Endothelial cell of umbilical vein (primary cell): ENCODE data around the gene NR1H4.

Experiments used
- CTCF ChIP-seq, 2 donors: IDR thresholded peaks; 1 replicate in 1 of 2; 2 replicates in 1 of 2; pipeline ENCODE4 v1.5.1; 2011; ENCODE audit warnings: low read length in 2 of 2, mild to moderate bottlenecking in 2 of 2, moderate library complexity in 2 of 2, control low read depth in 1 of 2, inconsistent platforms in 1 of 2, low read depth in 1 of 2; ENCODE audit not compliant: insufficient read depth in 1 of 2; ENCODE audit errors: extremely low read depth in 1 of 2
- JUN ChIP-seq: IDR thresholded peaks from 2 replicates; pipeline ENCODE4 v1.6.1; 2011; ENCODE audit warnings: borderline replicate concordance, low read depth; ENCODE audit not compliant: insufficient read length, insufficient read depth

GRCh38 chr12:100484183-100484886 lies 10.7 kb downstream of the NR1H4 start:
- no peak for TF ChIP-seq CTCF (IDR thresholded peaks at IDR 0.05; ENCODE audit: extremely low read depth in 1 of 2, insufficient read depth in 1 of 2, low read depth in 1 of 2, low read length in 2 of 2)
- no peak for TF ChIP-seq JUN
